ENCODE measurements around the gene SNAI1.

The SNAI1 gene

DNA sequence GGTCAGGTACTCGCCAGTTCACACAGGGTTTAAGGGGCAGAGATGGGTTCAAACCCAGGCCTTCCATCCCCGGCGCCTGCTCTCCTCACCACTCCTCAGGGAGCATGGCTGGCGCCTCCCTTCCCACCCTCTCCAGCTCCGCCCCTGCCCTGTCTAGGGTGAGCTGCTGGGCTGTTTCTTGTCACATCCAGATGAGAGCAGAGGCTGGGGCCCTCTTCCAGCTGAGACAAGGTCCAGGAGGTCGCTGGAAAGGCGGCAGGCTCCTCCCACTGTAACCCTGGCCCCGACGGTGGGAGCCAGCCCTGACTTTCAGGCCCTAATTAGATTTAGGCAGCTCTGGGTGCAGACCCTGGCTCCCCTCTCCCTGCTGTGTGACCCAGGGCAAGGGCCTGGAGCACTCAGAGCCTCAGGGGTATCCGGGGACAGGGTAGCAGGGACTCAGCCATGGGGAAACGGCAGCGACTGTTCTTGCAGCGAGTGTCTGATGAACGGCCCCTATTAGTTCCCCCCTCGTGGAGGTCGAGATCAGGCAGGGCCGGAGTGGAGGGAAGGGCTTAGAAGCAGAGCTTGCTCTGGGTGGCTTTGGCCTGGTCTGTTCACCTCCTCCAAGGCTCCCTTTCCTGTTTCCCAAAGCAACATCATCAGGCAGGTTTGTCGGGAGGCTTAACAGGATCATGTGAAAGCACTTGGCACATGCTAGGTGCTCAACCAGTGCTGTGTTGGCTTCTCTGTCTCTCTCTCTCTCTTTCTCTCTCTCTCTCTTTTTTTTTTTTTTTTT, 33.4 kb downstream of the SNAI1 start:
- Histone ChIP-seq H3K27me3 (ENCODE audit: insufficient read depth, low read length, poor library complexity) (no peaks in the 10 kb centered on the region), H4K20me1 (ENCODE audit: insufficient read depth, low read length) (peaks cover 4% of the 10 kb centered on the region; the same call in 1 of the 2 replicates), H3K4me2 (ENCODE audit: insufficient read depth, low read length) (no peak overlapping the region), H3K4me3 (ENCODE audit: low read depth in 1 of 2, low read length in 2 of 2) (no peak overlapping the region), H3K27ac (ENCODE audit: low read length) (no peak overlapping the region), H3K79me2 (ENCODE audit: insufficient read depth, low read length) (no peaks in the 10 kb centered on the region), H3K9ac (ENCODE audit: low read depth, low read length) (no peak overlapping the region), H2AFZ (ENCODE audit: low read depth, low read length) (no peak overlapping the region), H3K9me3 (ENCODE audit: insufficient read depth, low read length, severe bottlenecking) (no peaks in the 10 kb centered on the region), H3K4me1 (ENCODE audit: insufficient read depth, low read length) (no peaks in the 10 kb centered on the region), H3K36me3 (ENCODE audit: insufficient read depth, low read length) (no peaks in the 10 kb centered on the region)
- ATAC-seq (ENCODE audit: insufficient read depth, low read depth), result no peak
- TF ChIP-seq, protein P1, sequence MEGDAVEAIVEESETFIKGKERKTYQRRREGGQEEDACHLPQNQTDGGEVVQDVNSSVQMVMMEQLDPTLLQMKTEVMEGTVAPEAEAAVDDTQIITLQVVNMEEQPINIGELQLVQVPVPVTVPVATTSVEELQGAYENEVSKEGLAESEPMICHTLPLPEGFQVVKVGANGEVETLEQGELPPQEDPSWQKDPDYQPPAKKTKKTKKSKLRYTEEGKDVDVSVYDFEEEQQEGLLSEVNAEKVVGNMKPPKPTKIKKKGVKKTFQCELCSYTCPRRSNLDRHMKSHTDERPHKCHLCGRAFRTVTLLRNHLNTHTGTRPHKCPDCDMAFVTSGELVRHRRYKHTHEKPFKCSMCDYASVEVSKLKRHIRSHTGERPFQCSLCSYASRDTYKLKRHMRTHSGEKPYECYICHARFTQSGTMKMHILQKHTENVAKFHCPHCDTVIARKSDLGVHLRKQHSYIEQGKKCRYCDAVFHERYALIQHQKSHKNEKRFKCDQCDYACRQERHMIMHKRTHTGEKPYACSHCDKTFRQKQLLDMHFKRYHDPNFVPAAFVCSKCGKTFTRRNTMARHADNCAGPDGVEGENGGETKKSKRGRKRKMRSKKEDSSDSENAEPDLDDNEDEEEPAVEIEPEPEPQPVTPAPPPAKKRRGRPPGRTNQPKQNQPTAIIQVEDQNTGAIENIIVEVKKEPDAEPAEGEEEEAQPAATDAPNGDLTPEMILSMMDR (IDR thresholded peaks at IDR 0.05; ENCODE audit: borderline replicate concordance, extremely low read depth, low read length, poor library complexity, severe bottlenecking), result no peak
- no peak for TF ChIP-seq EZH2 (IDR thresholded peaks at IDR 0.05; ENCODE audit: borderline replicate concordance, low read depth, low read length, severe bottlenecking)
- no peak for DNase-seq

DNA sequence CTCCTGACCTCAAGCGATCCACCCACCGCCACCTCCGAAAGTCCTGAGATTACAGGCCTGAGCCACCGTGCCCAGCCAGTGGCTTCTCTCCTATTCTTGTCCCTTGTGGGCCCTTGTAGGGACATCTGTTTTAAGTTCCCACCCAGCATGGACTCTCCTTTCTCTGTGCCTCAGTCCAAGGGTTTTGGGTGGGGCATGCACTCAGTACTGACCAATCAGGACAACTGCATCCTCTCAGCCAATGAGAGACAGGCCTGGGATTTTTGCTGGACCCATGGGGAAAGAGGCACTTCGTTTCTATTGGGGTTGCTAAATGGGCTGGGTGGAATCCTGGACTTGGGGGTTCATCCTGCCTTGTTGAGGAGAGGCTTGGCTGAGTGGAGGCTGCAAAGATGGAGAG, 34.4 kb downstream of the SNAI1 start:
- no peak for DNase-seq
- Histone ChIP-seq H3K79me2 (ENCODE audit: insufficient read depth, low read length) (no peaks in the 10 kb centered on the region), H3K27ac (ENCODE audit: low read length) (no peak overlapping the region), H3K36me3 (ENCODE audit: insufficient read depth, low read length) (no peaks in the 10 kb centered on the region), H3K9me3 (ENCODE audit: insufficient read depth, low read length, severe bottlenecking) (no peaks in the 10 kb centered on the region), H3K4me1 (ENCODE audit: insufficient read depth, low read length) (no peaks in the 10 kb centered on the region), H3K9ac (ENCODE audit: low read depth, low read length) (no peak overlapping the region), H3K4me2 (ENCODE audit: insufficient read depth, low read length) (no peak overlapping the region), H2AFZ (ENCODE audit: low read depth, low read length) (no peak overlapping the region), H3K4me3 (ENCODE audit: low read depth in 1 of 2, low read length in 2 of 2) (no peak overlapping the region), H4K20me1 (ENCODE audit: insufficient read depth, low read length) (peaks cover 4% of the 10 kb centered on the region; the same call in 1 of the 2 replicates), H3K27me3 (ENCODE audit: insufficient read depth, low read length, poor library complexity) (no peaks in the 10 kb centered on the region)
- TF ChIP-seq, protein P1 (IDR thresholded peaks at IDR 0.05; ENCODE audit: borderline replicate concordance, extremely low read depth, low read length, poor library complexity, severe bottlenecking), result no peak
- no peak for TF ChIP-seq EZH2 (IDR thresholded peaks at IDR 0.05; ENCODE audit: borderline replicate concordance, low read depth, low read length, severe bottlenecking)
- ATAC-seq (ENCODE audit: insufficient read depth, low read depth), result no peak

DNA sequence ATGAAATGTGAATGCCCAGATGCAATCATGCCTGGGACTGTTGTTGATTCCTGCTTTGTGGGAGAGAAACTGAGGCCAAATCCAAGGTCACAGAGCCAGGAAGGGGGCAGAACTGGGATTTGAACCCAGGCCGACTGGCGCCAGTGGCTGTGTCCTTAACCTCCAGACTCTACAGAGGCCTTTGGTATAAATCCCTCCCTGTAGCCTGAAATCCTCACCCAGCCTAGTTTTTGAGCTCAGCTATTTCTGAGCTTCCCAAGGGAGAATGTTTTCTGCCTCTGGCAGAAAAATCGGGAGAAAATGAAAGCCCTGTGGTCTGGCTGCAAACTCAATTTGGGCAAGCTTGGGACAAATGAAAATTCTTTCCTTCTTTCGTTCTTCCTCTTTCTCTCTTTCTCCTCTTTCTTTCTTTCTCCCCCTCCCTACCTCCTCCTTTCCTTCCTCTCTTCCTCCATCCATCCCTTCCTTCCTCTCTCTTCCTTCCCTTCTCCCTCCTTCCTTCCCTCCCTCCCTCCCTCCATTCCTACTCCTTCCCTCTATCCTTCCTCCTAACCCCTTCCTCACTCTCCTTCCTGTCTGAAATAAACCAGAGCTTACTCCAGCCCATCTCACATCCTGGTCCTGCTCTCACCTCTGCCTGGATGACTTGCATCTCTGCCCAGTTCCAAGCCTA, 34.9 kb downstream of the SNAI1 start:
- Histone ChIP-seq H3K4me1 (ENCODE audit: insufficient read depth, low read length) (no peaks in the 10 kb centered on the region), H3K9me3 (ENCODE audit: insufficient read depth, low read length, severe bottlenecking) (no peaks in the 10 kb centered on the region), H3K4me2 (ENCODE audit: insufficient read depth, low read length) (no peak overlapping the region), H3K79me2 (ENCODE audit: insufficient read depth, low read length) (no peaks in the 10 kb centered on the region), H3K27me3 (ENCODE audit: insufficient read depth, low read length, poor library complexity) (no peaks in the 10 kb centered on the region), H3K27ac (ENCODE audit: low read length) (no peak overlapping the region), H3K4me3 (ENCODE audit: low read depth in 1 of 2, low read length in 2 of 2) (no peak overlapping the region), H3K9ac (ENCODE audit: low read depth, low read length) (no peak overlapping the region), H2AFZ (ENCODE audit: low read depth, low read length) (no peak overlapping the region), H3K36me3 (ENCODE audit: insufficient read depth, low read length) (no peaks in the 10 kb centered on the region), H4K20me1 (ENCODE audit: insufficient read depth, low read length) (peaks cover 4% of the 10 kb centered on the region; the same call in 1 of the 2 replicates)
- ATAC-seq (ENCODE audit: insufficient read depth, low read depth) (no peak), DNase-seq (no peak)
- TF ChIP-seq, protein P1 (IDR thresholded peaks at IDR 0.05; ENCODE audit: borderline replicate concordance, extremely low read depth, low read length, poor library complexity, severe bottlenecking), result no peak
- TF ChIP-seq EZH2 (IDR thresholded peaks at IDR 0.05; ENCODE audit: borderline replicate concordance, low read depth, low read length, severe bottlenecking), result no peak

All from DND-41 (cell line).